DND-41 (cell line): ENCODE measurements around the gene ERC2.

Source experiments
- ATAC-seq: fragments of 200-7000 bp; cut with Tn5 transposase; 3 replicates; pipeline ENCODE4 v1.9.1; 2021; ENCODE audit warnings: low read depth; ENCODE audit not compliant: insufficient read depth
- DNase-seq: peaks from one replicate; pipeline ENCODE4 v3.0.0-alpha.2; 2020
- H2AFZ ChIP-seq: 2 replicates; pipeline ENCODE4 v1.6.0; 2012; ENCODE audit warnings: low read depth, low read length
- H3K27ac ChIP-seq: 2 replicates; pipeline ENCODE4 v1.5.1; 2012; ENCODE audit warnings: low read length, inconsistent platforms
- H3K27me3 ChIP-seq: fragments of 200-600 bp; sonication (generic); 2 replicates; pipeline ENCODE4 v1.6.0; 2012; ENCODE audit warnings: low read length, mild to moderate bottlenecking, inconsistent platforms; ENCODE audit not compliant: insufficient read depth, poor library complexity
- H3K36me3 ChIP-seq: 2 replicates; pipeline ENCODE4 v1.5.1; 2012; ENCODE audit warnings: low read length, inconsistent platforms; ENCODE audit not compliant: insufficient read depth
- H3K4me1 ChIP-seq: 2 replicates; pipeline ENCODE4 v1.5.1; 2012; ENCODE audit warnings: mild to moderate bottlenecking, low read length; ENCODE audit not compliant: insufficient read depth
- H3K4me2 ChIP-seq: 2 replicates; pipeline ENCODE4 v1.6.0; 2012; ENCODE audit warnings: mild to moderate bottlenecking, moderate library complexity, low read length, inconsistent platforms; ENCODE audit not compliant: insufficient read depth
- H3K4me3 ChIP-seq, 2 experiments: fragments of 200-600 bp in 1 of 2; shearing (Covaris generic) in 1 of 2; 2 replicates each; pipeline ENCODE4 v1.5.1; 2012 to 2016; ENCODE audit warnings: inconsistent platforms in 2 of 2, low read length in 2 of 2, mild to moderate bottlenecking in 2 of 2, low read depth in 1 of 2, moderate library complexity in 1 of 2
- H3K79me2 ChIP-seq: 2 replicates; pipeline ENCODE4 v1.6.0; 2012; ENCODE audit warnings: low read length, inconsistent platforms; ENCODE audit not compliant: insufficient read depth
- H3K9ac ChIP-seq: 2 replicates; pipeline ENCODE4 v1.6.0; 2012; ENCODE audit warnings: low read depth, mild to moderate bottlenecking, inconsistent platforms, low read length, moderate library complexity
- H3K9me3 ChIP-seq: 2 replicates; pipeline ENCODE4 v1.5.1; 2012; ENCODE audit warnings: low read length, moderate library complexity, mild to moderate bottlenecking, inconsistent platforms; ENCODE audit not compliant: insufficient read depth, severe bottlenecking
- H4K20me1 ChIP-seq: 2 replicates; pipeline ENCODE4 v1.6.0; 2012; ENCODE audit warnings: low read length; ENCODE audit not compliant: insufficient read depth
- CTCF ChIP-seq: IDR thresholded peaks from 2 replicates; pipeline ENCODE4 v1.5.1; 2012; ENCODE audit warnings: borderline replicate concordance, low read length, moderate library complexity, mild to moderate bottlenecking; ENCODE audit not compliant: poor library complexity, severe bottlenecking; ENCODE audit errors: extremely low read depth
- EZH2 ChIP-seq: IDR thresholded peaks from 3 replicates; pipeline ENCODE4 v1.6.1; 2012; ENCODE audit warnings: borderline replicate concordance, low read depth, mild to moderate bottlenecking, moderate library complexity, low read length, inconsistent platforms; ENCODE audit not compliant: severe bottlenecking

ERC2 gene

GRCh38 chr3:56196700-56197099, 271.6 kb downstream of the ERC2 start:
- Histone ChIP-seq H3K4me1 (no peaks in the 10 kb centered on the region), H3K79me2 (no peaks in the 10 kb centered on the region), H3K27me3 (no peaks in the 10 kb centered on the region), H3K9ac (no peak overlapping the region), H3K4me3 (no peak overlapping the region), H3K9me3 (no peaks in the 10 kb centered on the region), H2AFZ (no peak overlapping the region), H3K27ac (no peak overlapping the region), H4K20me1 (no peaks in the 10 kb centered on the region), H3K4me2 (no peak overlapping the region), H3K36me3 (no peaks in the 10 kb centered on the region)
- TF ChIP-seq EZH2: no peak
- no peak for TF ChIP-seq CTCF
- ATAC-seq: no peak
- DNase-seq: no peak

GRCh38 chr3:56193519-56193918, 274.7 kb downstream of the ERC2 start:
- no peaks in the 10 kb centered on the region for H4K20me1 ChIP-seq
- DNase-seq: no peak
- H3K4me2 ChIP-seq: no peak overlapping the region
- H3K4me3 ChIP-seq: no peak overlapping the region
- no peaks in the 10 kb centered on the region for H3K36me3 ChIP-seq
- no peaks in the 10 kb centered on the region for H3K27me3 ChIP-seq
- H3K9ac ChIP-seq: no peak overlapping the region
- H3K9me3 ChIP-seq: no peaks in the 10 kb centered on the region
- no peaks in the 10 kb centered on the region for H3K79me2 ChIP-seq
- TF ChIP-seq EZH2: no peak
- no peak for TF ChIP-seq CTCF
- no peak overlapping the region for H3K27ac ChIP-seq
- no peaks in the 10 kb centered on the region for H3K4me1 ChIP-seq
- no peak for ATAC-seq
- no peak overlapping the region for H2AFZ ChIP-seq

GRCh38 chr3:56192001-56192400, 276.3 kb downstream of the ERC2 start:
- Histone ChIP-seq H3K4me2 (no peak overlapping the region), H3K27me3 (no peaks in the 10 kb centered on the region), H2AFZ (no peak overlapping the region), H3K4me1 (no peaks in the 10 kb centered on the region), H4K20me1 (no peaks in the 10 kb centered on the region), H3K36me3 (no peaks in the 10 kb centered on the region), H3K9me3 (no peaks in the 10 kb centered on the region), H3K27ac (no peak overlapping the region), H3K4me3 (no peak overlapping the region), H3K79me2 (no peaks in the 10 kb centered on the region), H3K9ac (no peak overlapping the region)
- no peak for DNase-seq
- TF ChIP-seq EZH2 (no peak), CTCF (no peak)
- no peak for ATAC-seq

GRCh38 chr3:56190771-56191305, 277.4 kb downstream of the ERC2 start:
- TF ChIP-seq CTCF: no peak
- no peak for TF ChIP-seq EZH2
- Histone ChIP-seq H2AFZ (no peak overlapping the region), H3K4me2 (no peak overlapping the region), H3K9ac (no peak overlapping the region), H3K27me3 (no peaks in the 10 kb centered on the region), H3K36me3 (no peaks in the 10 kb centered on the region), H3K4me1 (no peaks in the 10 kb centered on the region), H3K27ac (no peak overlapping the region), H4K20me1 (no peaks in the 10 kb centered on the region), H3K4me3 (no peak overlapping the region), H3K9me3 (no peaks in the 10 kb centered on the region), H3K79me2 (no peaks in the 10 kb centered on the region)
- ATAC-seq: no peak
- DNase-seq: no peak
